CD14-positive monocyte (primary cell): ENCODE results near the gene FLT1. TPM values are rescaled to one million over a fixed set of nuclear protein-coding genes. Genes with fewer than 3 reads are reported as not detected.

Source experiments
- DNase-seq, 3 donors: peaks; one replicate each; pipeline ENCODE4 v3.0.0-alpha.2; 2011 to 2022
- H2AFZ ChIP-seq: 2 replicates; pipeline ENCODE4 v1.6.0; 2012; ENCODE audit warnings: mild to moderate bottlenecking, low read depth, low read length, inconsistent platforms; ENCODE audit not compliant: insufficient read depth, poor library complexity, severe bottlenecking
- H3K27ac ChIP-seq, 2 donors: 1 replicate in 1 of 2; 2 replicates in 1 of 2; pipeline ENCODE4 v1.5.1; 2012 to 2013; ENCODE audit warnings: low read length in 2 of 2, control low read depth in 1 of 2, inconsistent platforms in 1 of 2, low read depth in 1 of 2, mild to moderate bottlenecking in 1 of 2
- H3K27me3 ChIP-seq, 2 donors: one replicate each; pipeline versions ENCODE4 v1.6.0 to v1.6.1; 2011 to 2013; ENCODE audit warnings: low read length in 2 of 2; ENCODE audit not compliant: control insufficient read depth in 2 of 2, insufficient read depth in 2 of 2
- H3K36me3 ChIP-seq, 2 donors: replicated peaks in 1 of 2; 1 replicate in 1 of 2; 2 replicates in 1 of 2; pipeline versions ENCODE4 v1.5.1 to v1.6.1; 2012 to 2013; ENCODE audit warnings: low read length in 2 of 2, control low read depth in 1 of 2, inconsistent platforms in 1 of 2, mild to moderate bottlenecking in 1 of 2; ENCODE audit not compliant: insufficient read depth in 2 of 2, control insufficient read depth in 1 of 2
- H3K4me1 ChIP-seq, 2 donors: 1 replicate in 1 of 2; 2 replicates in 1 of 2; pipeline versions ENCODE4 v1.5.1 to v1.6.1; 2012 to 2013; ENCODE audit warnings: low read length in 2 of 2, control low read depth in 1 of 2, inconsistent platforms in 1 of 2, mild to moderate bottlenecking in 1 of 2, moderate library complexity in 1 of 2; ENCODE audit not compliant: insufficient read depth in 2 of 2, control insufficient read depth in 1 of 2
- H3K4me2 ChIP-seq: replicated peaks from 2 replicates; pipeline ENCODE3; 2012; ENCODE audit warnings: low read length, moderate library complexity, mild to moderate bottlenecking; ENCODE audit not compliant: poor library complexity, severe bottlenecking; ENCODE audit errors: extremely low read depth
- H3K4me3 ChIP-seq, 3 experiments: fragments of 200-600 bp in 1 of 3; sonication (generic) in 1 of 3; replicated peaks in 1 of 3; 1 replicate in 2 of 3; 2 replicates in 1 of 3; pipeline ENCODE4 v1.5.1; 2011 to 2013; ENCODE audit warnings: low read length in 3 of 3, mild to moderate bottlenecking in 3 of 3, control low read depth in 2 of 3, low read depth in 2 of 3, inconsistent platforms in 1 of 3, moderate library complexity in 1 of 3
- H3K79me2 ChIP-seq: 2 replicates; pipeline ENCODE4 v1.6.0; 2012; ENCODE audit warnings: mild to moderate bottlenecking, control low read depth, inconsistent platforms, low read length, moderate library complexity; ENCODE audit not compliant: insufficient read depth
- H3K9ac ChIP-seq: 2 replicates; pipeline ENCODE4 v1.6.0; 2017; ENCODE audit warnings: low read length, mild to moderate bottlenecking; ENCODE audit not compliant: insufficient read depth, poor library complexity, severe bottlenecking
- H3K9me3 ChIP-seq, 2 donors: replicated peaks in 1 of 2; 1 replicate in 1 of 2; 2 replicates in 1 of 2; pipeline versions ENCODE4 v1.5.1 to v1.6.1; 2012 to 2013; ENCODE audit warnings: low read length in 2 of 2, control low read depth in 1 of 2; ENCODE audit not compliant: control insufficient read depth in 1 of 2, insufficient read depth in 1 of 2
- H4K20me1 ChIP-seq: 2 replicates; pipeline ENCODE4 v1.6.0; 2012; ENCODE audit warnings: mild to moderate bottlenecking, low read length, control low read depth, moderate library complexity; ENCODE audit not compliant: insufficient read depth
- H3K27ac Mint-ChIP-seq, 7 donors: one replicate each; pipeline ENCODE4 v1.8.0; 2020; ENCODE audit warnings: mild to moderate bottlenecking in 7 of 7, mixed read lengths in 7 of 7, moderate library complexity in 6 of 7, inconsistent platforms in 2 of 7
- H3K27me3 Mint-ChIP-seq, 3 donors: one replicate each; pipeline ENCODE4 v1.8.0; 2021 to 2022; ENCODE audit warnings: low read depth in 3 of 3, mild to moderate bottlenecking in 3 of 3, mixed read lengths in 3 of 3, moderate library complexity in 3 of 3, inconsistent platforms in 1 of 3
- H3K36me3 Mint-ChIP-seq, 2 donors: one replicate each; pipeline ENCODE4 v1.8.0; 2020; ENCODE audit warnings: mixed read lengths in 2 of 2, inconsistent platforms in 1 of 2, mild to moderate bottlenecking in 1 of 2
- H3K4me1 Mint-ChIP-seq: one replicate; pipeline ENCODE4 v1.8.0; 2020; ENCODE audit warnings: mild to moderate bottlenecking, mixed read lengths
- H3K4me3 Mint-ChIP-seq, 2 donors: one replicate each; pipeline ENCODE4 v1.8.0; 2020; ENCODE audit warnings: mild to moderate bottlenecking in 2 of 2, mixed read lengths in 2 of 2, moderate library complexity in 1 of 2
- H3K9me3 Mint-ChIP-seq, 7 donors: one replicate each; pipeline ENCODE4 v1.8.0; 2020 to 2022; ENCODE audit warnings: mixed read lengths in 7 of 7, mild to moderate bottlenecking in 6 of 7, moderate library complexity in 6 of 7, inconsistent platforms in 2 of 7
- CTCF ChIP-seq: fragments of 200-600 bp; IDR thresholded peaks from one replicate; pipeline ENCODE4 v1.8.0; 2022; ENCODE audit warnings: antibody characterized with exemption, mild to moderate bottlenecking
- WGBS: methylation state at CpG from one replicate; pipeline ENCODE4 v1.1.5; 2013; ENCODE audit warnings: missing lambda C conversion rate; ENCODE audit not compliant: insufficient coverage; 5-methylcytosine and 5-hydroxymethylcytosine counted together
- intact Hi-C, 2 donors: fragments of 100-400 bp; cut with micrococcal nuclease; formaldehyde crosslinking; loops; one replicate each; pipeline versions ENCODE4 v1.15.0 to v1.15.1; 2023
- polyA plus RNA-seq, 3 donors: library from polyadenylated mRNA; depleted of rRNA in 1 of 3; unstranded in 2 of 3; stranded (reverse) in 1 of 3; fragments of 300-500 nt in 2 of 3; fragments of >200 nt in 1 of 3; fragmentation: Illumina TruSeq in 2 of 3; gene quantifications; 1 replicate in 2 of 3; 2 replicates in 1 of 3; pipeline ENCODE4 v1.2.3, GENCODE V29; 2012 to 2021

The FLT1 gene
- polyA plus RNA-seq, 3 donors = 0.28 TPM; not detected in 2

GRCh38 chr13:28528388-28528787 lies 33.5 kb upstream of the FLT1 start:
- H3K36me3 Mint-ChIP-seq = peaks cover 0 to 3% of the 10 kb centered on the region in 2 donors
- peaks cover 64 to 74% of the 10 kb centered on the region in 2 donors for H3K4me1 ChIP-seq
- peaks cover 23 to 37% of the 10 kb centered on the region in 2 donors for H3K27me3 ChIP-seq
- H3K9me3 ChIP-seq = peaks cover 0 to 3% of the 10 kb centered on the region in 2 donors
- no peaks in the 10 kb centered on the region for H3K36me3 ChIP-seq
- no CpG with 5 or more reads among the region's 3 CpGs for WGBS
- intact Hi-C loops = loop anchor here (5.0 to 10.0 kb wide), 4 partner anchors 44 to 134 kb away; no protein-coding TSS in a partner anchor
- no peak overlapping the region for H3K9ac ChIP-seq
- H3K4me1 Mint-ChIP-seq = peaks cover 43% of the 10 kb centered on the region
- no peaks in the 10 kb centered on the region for H4K20me1 ChIP-seq
- no peak overlapping the region for H3K4me3 ChIP-seq
- peak overlapping the region in 1 of 2 donors; percentile 6 for H3K4me3 Mint-ChIP-seq
- no peak overlapping the region for H3K27ac ChIP-seq
- peaks cover 0 to 9% (median 0%) of the 10 kb centered on the region in 7 donors for H3K9me3 Mint-ChIP-seq
- peak overlapping the region in 2 of 7 donors; percentile 15 to 84 for H3K27ac Mint-ChIP-seq
- no peak for DNase-seq
- no peak overlapping the region for H2AFZ ChIP-seq
- H3K4me2 ChIP-seq = no peak overlapping the region
- TF ChIP-seq CTCF = no peak
- H3K27me3 Mint-ChIP-seq = peaks cover 14 to 18% (median 17%) of the 10 kb centered on the region in 3 donors
- no peaks in the 10 kb centered on the region for H3K79me2 ChIP-seq

- H3K4me3 ChIP-seq = peak overlapping the region in 1 of 3 experiments; percentile 47
- 0% methylated on average over 7 of the region's 13 CpGs for WGBS
- peak overlapping the region; percentile 52 for H3K4me2 ChIP-seq
- Mint-ChIP-seq H3K4me1 (peaks cover 39% of the 10 kb centered on the region), H3K27ac (peak overlapping the region in 6 of 7 donors; percentile 63 to 84 (median 78)), H3K9me3 (peaks cover 0 to 4% (median 0%) of the 10 kb centered on the region in 7 donors), H3K4me3 (peak overlapping the region in 1 of 2 donors; percentile 85), H3K36me3 (peaks cover 0 to 3% of the 10 kb centered on the region in 2 donors), H3K27me3 (peaks cover 7 to 10% (median 10%) of the 10 kb centered on the region in 3 donors)
- TF ChIP-seq CTCF = no peak
- no peaks in the 10 kb centered on the region for H4K20me1 ChIP-seq
- H3K9ac ChIP-seq = no peak overlapping the region
- H3K36me3 ChIP-seq = no peaks in the 10 kb centered on the region
- no peaks in the 10 kb centered on the region for H3K9me3 ChIP-seq
- peaks cover 63 to 70% of the 10 kb centered on the region in 2 donors for H3K4me1 ChIP-seq
- peaks cover 18 to 29% of the 10 kb centered on the region in 2 donors for H3K27me3 ChIP-seq
- peak overlapping the region in 1 of 2 donors; percentile 6 for H3K27ac ChIP-seq
- H2AFZ ChIP-seq = no peak overlapping the region
- intact Hi-C loops = loop anchor here (5.0 to 10.0 kb wide), 4 partner anchors 45 to 133 kb away; no protein-coding TSS in a partner anchor
- no peaks in the 10 kb centered on the region for H3K79me2 ChIP-seq
- peak; percentile 67 to 78 (median 74) for DNase-seq
Observed at GRCh38 chr13:28527629-28528028, 32.7 kb upstream of the FLT1 start.
